Measurements from ENCODE around the gene CHPF.

Gene CHPF

DNA sequence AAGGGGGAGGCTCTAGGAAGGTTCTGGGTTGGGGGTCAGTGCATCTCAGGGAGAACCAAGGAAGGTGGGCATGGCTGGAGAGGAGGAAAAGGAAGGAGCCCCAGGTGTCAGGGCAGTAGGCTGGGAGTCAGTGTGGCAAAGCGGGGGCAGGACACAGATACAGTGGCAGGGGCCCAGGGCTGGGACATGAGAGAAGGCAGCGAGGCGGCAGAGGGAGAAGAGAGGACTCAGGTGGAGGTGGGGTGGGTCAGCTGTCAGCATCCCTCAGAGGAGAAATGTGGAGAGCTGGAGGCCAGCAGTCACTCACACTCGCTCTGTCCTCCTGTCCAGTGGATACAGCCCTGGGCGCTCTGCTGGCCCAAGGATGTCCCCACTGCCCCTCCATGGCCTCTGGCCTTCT is 50.5 kb downstream of the CHPF start:
- no peak for DNase-seq

DNA sequence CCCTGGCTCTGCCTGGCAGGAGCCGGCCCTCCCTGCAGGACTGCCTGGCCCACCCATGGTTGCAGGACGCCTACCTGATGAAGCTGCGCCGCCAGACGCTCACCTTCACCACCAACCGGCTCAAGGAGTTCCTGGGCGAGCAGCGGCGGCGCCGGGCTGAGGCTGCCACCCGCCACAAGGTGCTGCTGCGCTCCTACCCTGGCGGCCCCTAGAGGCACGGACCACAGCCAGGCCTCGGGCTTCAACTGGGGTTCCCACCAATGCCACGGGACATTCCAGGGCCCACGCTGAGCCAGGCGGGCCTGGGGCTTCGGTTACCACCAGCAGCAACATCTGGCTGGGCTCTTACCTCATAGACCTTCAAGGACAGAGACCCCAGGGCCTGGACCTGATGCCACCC is 51.0 kb downstream of the CHPF start:
- DNase-seq = no peak

DNA sequence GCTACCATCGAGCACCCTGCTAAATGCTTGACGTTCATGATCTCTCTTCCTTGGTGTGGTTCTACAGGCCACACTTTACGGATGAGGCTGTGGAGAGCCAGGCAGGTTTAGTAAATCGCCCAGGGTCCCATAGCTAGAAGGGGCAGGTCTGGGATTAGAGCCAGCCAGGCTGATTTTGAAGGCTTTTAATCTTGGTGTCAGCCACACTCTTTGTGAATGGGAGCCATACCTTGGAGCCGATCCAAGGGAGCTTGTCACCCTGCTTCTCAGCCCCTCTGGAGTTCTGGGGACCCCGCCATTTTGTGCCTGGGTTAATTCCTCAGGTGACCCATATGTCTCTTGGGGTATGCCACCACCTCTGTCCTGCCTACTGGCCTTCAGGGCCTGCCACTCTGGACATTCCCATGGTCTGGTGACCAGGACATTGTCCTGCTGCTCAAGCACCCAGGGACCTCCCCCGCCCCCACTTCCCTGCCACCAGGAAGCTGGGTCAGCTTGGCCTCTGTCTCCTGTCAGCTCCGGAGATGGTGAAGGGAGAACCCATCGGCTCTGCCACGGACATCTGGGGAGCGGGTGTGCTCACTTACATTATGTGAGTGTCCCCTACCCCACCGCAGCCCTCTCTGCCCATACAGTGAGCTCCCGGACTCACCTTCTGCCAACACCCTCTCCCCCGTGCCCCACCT is 52.2 kb downstream of the CHPF start:
- DNase-seq = no peak

DNA sequence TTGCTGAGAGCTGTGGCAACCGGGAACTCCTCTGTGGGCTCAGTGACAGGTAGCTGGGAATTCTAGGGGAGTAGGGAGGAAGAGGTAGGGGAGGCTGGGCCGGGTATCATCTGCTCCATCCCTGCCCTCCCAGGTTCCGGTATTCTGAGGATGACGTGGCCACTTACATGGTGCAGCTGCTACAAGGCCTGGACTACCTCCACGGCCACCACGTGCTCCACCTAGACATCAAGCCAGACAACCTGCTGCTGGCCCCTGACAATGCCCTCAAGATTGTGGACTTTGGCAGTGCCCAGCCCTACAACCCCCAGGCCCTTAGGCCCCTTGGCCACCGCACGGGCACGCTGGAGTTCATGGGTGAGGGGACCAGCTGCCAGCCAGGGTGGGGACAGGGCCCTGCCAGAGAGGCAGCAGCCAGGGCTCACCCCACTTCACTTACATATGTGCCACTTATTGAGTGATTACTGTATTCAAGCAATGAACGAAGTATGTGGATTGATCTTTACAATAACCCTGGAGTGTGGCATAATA is 52.9 kb downstream of the CHPF start:
- no peak for DNase-seq

DNA sequence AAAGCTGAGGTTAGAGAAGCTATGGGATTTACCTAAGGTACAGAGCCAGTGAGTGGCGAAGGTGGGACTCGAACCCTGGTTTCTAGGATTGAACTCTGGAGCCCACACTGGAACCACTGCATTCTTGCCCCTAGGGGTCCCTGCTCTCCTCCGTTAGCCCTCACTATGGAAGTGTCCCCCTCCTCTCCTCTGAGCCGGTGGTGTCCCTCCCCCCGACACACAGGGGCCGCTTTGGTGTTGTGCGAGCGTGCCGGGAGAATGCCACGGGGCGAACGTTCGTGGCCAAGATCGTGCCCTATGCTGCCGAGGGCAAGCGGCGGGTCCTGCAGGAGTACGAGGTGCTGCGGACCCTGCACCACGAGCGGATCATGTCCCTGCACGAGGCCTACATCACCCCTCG is 53.4 kb downstream of the CHPF start:
- no peak for DNase-seq

DNA sequence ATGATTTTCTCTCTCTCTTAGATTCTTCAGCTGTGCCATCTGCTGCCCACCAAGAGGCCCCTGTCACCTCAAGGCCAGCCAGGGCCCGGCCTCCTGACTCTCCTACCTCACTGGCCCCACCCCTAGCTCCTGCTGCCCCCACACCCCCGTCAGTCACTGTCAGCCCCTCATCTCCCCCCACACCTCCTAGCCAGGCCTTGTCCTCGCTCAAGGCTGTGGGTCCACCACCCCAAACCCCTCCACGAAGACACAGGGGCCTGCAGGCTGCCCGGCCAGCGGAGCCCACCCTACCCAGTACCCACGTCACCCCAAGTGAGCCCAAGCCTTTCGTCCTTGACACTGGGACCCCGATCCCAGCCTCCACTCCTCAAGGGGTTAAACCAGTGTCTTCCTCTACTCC is 54.3 kb downstream of the CHPF start:
- no peak for DNase-seq

Data from DMS79 (cell line).